ENCODE results near the gene SMCHD1.
A peak's percentile ranks its signal among the peaks of the same experiment; 100 is the strongest.
"Not testable (repeated sequence)": the region's sequence is repeated elsewhere in the genome, so short reads cannot be mapped to it uniquely, and the experiment has no call there.

The SMCHD1 gene

DNA sequence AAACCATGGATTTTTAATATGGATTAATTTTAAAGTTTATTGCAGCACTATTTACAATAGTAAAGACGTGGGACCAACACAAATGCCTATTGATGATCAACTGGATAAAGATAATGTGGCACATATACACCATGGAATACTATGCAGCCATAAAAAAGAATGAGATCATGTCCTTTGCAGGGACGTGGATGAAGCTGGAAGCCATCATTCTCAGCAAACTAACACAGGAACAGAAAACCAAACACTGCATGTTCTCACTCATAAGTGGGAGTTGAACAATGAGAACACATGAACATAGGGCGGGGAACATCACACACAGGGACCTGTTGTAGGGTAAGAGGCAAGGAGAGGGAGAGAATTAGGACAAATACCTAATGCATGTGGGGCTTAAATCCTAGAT lies 5.3 kb downstream of the SMCHD1 start:
- DNase-seq = not testable (repeated sequence)

DNA sequence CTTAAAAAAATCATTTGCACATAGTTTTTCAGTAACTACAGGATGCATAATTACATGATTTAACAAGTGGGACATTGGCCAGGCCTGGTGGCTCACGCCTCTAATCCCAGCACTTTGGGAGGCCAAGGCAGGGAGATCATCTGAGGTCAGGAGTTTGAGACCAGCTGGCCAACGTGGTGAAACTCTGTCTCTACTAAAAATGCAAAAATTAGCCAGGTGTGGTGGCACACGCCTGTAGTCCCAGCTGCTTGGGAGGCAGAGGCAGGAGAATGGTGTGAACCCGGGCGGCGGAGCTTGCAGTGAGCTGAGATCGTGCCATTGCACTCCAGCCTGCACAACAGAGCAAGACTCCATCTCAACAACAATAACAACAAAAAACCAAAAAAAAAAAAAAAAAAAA lies 6.8 kb downstream of the SMCHD1 start:
- not testable (repeated sequence) for DNase-seq

DNA sequence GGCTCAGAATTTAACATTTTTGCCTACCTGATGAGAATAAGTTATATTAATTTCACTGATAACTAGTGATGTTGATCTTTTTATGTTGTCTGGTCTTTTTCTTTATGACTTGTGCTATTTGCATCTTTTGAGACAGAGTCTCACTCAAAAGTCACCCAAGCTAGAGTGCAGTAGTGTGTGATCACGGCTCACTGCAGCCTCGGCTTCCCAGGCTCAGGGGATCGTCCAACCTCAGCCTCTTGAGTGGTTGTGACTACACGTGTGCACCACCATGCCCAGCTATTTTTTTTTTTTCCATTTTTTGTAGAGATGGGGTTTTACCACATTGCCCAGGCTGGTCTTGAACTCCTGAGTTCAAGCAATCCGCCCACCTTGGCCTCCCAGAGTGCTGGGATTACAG lies 7.5 kb downstream of the SMCHD1 start:
- no peak for DNase-seq

DNA sequence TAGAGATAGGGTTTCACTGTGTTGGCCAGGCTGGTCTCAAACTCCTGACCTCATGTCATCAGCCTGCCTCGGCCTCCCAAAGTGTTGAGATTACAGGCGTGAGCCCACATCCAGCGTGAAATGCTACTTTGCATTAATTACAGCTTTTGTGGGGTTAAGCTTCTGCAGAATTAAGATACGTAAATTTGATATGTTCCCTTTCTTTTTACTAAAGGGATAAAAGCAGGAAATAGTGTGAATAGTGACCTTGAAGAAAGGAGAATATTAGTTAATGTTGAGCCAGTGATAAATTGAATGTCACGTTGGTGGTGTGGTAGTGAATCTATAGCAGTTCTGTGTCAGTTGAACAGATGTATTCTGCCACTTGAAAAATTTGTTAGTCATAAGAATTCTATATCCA lies 16.9 kb downstream of the SMCHD1 start:
- no peak for DNase-seq

DNA sequence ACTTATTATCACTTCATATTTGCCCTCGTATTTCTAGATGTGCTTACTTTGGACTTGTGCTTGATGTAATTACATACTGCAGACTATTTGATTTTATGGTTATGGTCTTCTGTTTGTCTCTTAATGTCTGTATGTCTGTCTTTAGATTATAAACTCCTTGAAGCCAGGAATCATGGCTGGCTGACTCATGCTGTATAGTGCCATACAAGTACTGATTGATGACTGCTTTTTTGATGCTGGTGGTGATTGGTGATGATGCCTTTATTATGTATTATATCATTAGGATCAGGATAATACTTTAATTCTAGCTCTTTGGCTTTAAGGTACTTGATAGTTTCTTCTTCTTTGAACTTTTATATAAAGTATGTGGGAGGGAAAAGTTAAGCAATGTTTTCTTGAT lies 17.3 kb downstream of the SMCHD1 start:
- no peak for DNase-seq

DNA sequence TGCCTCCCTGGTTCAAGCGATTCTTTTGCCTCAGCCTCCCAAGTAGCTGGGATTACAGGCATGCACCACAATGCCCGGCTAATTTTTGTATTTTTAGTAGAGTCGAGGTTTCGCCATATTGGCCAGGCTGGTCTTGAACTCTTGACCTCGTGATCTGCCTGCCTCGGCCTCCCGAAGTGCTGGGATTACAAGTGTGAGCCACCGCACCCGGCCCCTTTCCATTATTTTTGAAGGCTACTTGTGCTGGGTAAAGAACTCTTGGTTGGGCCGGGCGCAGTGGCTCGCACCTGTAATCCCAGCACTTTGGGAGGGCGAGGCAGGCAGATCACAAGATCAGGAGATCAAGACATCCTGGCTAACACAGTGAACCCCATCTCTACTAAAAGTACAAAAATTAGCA lies 23.4 kb downstream of the SMCHD1 start:
- DNase-seq = not testable (repeated sequence)

DNA sequence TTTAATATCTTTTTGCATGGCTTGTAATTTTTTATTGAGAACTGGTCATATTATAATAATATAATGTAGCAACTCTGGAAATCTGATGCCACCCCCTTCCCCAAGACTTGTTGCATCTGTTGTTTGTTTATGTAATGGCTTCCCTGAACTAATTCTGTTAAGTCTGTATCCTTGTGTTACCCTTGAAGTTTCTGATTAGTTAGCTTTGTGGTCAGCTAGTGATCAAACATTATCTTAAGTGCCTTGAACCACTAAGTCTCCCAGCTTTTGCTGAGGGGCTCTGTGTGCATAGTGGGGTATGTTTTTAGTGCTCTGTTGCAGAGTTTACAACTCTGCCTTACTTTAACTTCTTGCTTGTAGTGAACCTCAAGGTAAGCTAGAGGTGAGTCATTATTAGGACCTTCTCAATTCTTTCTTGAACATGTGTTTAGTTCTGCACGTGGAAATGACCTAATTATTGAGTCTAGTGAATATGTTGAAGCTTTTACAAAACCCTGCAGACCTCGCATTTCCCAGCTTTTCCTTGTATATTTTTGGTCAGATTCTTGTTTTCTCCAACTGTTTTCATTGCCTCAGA lies 24.8 kb downstream of the SMCHD1 start:
- peak; percentile 51 for DNase-seq

DNA sequence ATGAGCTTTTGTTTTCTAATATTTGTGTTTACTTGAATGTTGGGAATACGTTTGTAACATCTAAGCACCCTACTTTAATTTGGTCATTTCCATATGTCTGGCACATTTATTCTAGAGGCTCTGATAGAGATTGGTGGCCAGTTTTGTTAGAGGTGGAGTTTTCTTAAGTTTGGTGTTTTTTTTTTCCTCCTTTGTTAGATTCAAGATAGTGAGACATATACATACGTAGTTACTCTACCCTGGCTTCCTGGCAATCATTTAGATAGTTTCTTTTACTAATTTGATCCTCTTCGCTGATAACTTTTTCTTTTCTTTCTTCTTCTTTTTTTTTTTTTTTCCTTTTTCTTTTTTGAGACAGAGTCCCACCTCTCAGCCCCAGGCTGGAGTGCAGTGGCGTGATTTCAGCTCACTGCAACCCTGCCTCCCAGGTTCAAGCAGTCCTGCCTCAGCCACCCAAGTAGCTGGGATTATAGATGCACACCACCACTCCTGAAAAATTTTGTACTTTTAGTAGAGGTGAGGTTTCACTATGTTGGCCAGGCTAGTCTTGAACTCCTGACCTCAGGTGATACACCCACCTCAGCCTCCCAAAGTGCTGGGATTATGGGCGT lies 26.6 kb downstream of the SMCHD1 start:
- no peak for DNase-seq

DNA sequence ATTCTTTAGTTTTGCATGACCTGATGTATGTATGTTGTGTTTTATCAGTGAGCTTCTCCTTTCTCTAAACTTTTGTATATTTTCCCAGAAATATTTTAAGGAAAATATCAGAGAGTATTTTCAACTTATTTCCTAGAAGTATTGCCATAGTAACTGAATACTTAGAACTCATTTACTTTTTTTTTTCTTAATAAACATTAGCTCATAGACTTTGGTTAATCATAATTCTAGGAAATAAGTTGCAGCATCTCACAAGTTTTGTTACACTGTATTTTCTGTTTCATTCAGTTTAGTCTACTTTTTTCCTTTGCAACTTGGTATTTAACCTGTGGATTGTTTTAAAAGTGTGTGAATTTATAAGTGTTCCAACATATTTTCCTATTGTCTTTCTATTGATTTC lies 27.5 kb downstream of the SMCHD1 start:
- no peak for DNase-seq

DNA sequence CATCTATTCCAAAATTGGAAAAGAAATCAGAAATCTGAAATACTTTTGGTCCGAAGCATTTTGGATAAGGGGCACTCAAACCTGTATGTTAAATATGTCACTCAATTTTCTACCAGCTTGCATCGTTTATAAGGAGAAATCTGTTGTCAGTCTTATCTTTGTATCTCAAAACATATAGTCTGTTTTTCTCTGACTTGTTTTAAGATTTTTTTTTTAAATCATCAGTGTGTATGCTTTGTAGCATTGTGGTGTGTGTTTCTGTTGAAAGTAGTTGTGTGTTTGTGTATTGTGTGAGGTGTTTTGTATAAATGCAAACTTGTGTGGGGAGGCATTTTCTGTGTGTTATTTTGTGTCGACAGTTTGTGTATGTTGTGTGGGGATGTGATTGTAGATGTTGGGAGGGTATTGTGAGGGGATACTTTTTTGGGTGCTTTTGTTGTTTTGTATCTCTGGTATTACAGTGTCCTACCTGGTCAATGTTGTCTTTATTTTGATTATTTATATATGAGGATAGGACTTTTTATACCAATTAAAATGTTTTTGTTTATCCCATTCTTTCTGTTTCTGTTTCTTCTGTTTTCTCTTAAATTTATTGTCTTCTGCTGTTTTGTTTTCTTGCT lies 30.9 kb downstream of the SMCHD1 start:
- DNase-seq = no peak

DNA sequence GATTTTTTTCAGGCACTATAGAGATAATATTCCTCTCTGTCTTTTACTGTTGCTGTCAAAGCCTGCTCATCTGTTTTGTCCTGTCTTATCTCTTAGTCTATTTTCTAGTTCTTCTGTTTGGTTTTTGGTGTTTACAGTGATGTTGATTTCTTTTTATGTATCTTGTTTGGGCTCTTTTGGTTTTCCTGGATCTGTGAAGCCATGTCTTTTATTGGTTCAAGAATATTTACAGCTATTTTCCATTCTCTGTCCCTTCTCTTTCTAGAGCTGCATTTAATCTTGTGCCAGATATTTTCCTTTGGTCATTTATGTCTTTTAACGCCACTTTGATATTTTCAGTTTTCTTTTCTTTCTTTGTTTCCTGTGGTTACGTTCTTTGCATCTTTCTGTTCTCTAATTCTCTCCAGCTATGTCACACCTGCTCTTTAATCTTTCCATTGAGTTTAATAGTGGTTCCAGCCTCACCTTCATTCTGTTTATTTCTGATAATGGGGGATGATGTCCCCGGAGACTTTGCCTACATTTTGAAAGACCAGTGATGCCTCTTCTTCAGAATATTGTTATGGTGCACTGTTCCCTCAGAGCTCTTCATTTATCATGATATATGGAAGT lies 32.0 kb downstream of the SMCHD1 start:
- no peak for DNase-seq

DNA sequence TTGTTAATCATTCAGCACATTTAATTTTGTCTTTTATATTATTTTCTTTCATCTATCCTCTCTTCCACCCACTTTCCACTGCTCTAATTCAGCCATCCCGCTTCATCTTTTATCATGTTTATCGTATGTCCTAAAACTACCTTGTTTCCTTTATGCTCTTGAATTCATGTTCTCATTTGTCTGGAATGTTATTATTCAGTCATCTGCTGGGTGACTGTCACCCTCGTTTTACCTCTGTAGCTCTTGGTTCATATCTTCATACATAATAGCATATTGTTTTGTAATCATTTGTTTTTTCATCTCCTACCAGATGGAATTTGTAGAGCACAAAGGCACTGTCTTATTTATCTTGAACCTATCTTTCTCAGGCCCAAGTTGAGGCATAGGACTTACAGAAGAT lies 37.0 kb downstream of the SMCHD1 start:
- DNase-seq = no peak

DNA sequence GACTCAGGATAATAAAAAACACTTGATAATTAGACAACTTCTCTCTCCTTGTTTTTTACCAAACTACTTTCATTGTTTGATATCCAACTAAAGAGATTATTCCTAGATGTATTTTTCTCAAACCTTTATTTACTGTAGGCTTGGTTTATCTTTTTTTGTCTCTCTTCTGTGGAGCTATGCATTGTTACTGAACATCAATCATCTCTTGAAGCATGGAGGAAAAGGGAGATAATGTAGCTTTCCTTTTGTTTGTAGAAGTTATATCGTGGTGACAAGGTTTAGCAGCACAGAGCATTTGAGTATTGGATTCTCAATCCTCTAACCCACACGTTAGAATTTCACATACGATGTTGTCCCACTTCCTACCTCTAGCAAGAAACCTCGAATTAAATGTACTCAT lies 41.7 kb downstream of the SMCHD1 start:
- no peak for DNase-seq

DNA sequence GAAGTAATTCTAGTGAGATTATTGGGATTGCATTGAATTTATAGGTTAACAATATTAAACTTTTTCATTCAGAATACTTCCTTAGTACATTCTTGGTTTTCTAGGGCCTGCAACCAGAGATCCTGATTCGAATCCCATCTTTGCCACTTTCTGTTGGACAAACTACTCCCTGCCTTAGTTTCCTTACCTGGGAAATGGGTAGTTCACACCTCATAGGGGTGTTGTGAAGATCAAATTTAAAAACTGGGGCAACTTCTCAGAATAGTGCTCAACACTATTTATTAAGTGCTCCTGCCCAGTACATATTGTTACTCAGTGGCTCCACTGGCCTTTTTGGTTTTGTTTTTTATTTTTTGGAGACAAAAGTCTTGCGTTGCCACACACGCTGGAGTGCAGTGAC lies 43.5 kb downstream of the SMCHD1 start:
- DNase-seq = no peak

DNA sequence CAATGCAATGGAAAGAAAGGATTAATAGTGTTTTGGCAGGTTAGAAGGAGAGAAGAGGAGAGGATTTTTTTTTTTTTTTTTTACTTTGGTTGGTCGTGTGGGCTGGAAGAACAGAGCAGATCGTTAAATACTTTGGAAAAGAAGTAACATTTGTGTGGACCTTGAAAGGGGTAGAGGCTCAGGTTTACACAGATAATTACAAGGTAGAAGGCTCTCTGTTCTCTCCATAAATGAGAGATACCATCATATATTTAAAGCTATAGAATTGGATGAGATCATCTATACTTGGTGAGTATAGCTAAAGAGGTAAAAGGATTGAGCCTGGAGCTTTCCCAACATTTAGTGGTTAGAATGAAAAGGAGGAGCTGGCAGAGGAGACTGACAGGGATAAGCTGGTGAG lies 49.0 kb downstream of the SMCHD1 start:
- no peak for DNase-seq

DNA sequence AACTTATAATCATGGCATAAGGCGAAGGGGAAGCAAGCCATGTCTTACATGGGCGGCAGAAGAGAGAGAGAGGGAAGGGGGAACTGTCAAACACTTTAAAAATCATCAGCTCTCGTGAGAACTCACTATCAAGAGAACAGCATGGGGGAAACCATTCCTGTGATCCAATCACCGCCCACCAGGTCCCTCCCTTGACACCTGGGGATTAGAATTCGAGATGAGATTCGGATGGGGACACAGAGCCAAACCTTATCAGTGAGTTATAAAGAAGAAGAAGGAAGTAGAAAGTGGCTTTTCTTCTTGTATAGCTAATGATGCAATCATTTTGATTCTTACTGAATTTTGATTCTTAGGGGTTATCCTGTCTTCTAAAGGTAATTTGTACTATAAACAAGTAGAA lies 51.4 kb downstream of the SMCHD1 start:
- peak; percentile 12 for DNase-seq

DNA sequence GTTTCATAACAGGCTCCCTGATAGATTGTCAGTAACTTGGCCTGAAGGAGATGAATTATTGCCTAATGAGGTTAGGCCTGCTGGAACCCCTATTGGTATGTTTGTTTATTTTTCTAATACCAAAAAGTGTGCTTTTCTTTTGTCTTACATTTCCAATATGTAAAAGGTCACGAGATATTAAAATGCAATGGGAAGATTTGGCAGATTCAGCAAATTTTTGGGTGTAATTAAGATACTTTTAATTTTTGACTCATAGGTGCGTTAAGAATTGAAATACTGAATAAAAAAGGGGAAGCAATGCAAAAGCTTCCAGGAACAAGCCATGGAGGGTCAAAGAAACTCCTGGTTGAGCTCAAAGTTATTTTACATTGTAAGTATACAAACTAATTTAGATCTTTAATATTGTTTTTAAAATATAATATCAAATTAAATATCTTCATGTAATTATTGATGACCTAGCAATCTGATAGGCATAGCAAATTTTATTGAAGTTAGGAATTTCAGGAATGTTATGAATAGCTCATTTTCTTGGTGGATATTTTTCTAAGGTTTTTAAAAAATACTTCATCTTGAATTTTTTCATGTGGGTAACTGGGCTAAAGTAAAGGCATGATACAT lies 52.1 kb downstream of the SMCHD1 start:
- DNase-seq = no peak

DNA sequence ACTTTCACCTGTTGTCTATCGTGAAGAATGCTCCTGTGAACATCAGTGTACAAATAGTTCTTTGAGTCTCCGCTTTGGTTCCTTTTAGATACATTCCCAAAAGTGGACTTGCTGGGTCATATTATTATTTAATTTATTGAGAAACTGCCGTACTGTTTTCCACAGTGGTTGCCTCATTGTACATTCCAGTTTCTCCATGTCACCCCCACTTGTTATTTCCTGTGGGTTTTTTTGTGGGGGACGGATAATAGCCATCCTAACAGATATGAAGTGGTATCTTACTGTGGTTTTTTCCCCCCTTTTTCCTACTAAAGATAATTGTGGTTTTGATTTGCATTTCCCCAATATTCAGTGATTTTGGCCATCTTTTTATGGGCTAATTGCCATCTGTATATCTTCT lies 53.8 kb downstream of the SMCHD1 start:
- DNase-seq = no peak

DNA sequence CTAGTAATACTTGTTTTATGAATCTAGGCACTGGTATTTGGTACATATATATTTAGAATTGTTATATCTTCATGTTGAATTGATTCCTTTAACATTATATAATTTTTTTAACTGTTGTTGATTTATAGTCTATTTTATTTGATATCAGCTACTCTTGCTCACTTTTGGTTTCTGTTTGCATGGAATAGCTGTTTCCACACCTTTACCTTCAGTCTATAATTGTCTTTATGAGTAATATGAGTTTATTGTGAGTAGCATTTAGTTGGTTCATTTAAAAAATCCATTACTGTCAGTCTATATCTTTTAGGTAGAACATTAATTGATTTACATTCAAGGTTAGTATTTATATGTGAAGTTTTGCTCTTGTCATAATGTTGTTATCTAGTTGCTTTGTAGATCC lies 58.6 kb downstream of the SMCHD1 start:
- no peak for DNase-seq

DNA sequence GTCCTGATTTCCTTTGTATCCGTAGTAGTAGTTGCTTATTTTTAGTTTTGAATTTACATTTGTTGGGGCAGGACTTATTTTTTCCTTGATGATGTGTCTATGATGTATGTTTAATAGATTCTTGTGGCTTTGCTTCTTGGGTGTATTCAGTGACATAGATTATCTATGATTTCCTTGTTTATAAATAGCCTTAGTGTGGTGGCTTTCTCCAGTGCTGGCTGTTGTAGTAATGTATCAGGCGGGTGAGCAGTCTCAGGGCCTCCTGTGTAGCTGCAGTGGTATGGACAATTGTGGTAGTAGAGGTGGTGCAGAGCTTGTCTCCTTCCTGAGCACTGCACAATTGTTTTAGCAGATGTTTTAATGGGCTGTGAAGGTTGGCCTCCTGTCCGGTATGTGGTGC lies 60.5 kb downstream of the SMCHD1 start:
- no peak for DNase-seq

DNA sequence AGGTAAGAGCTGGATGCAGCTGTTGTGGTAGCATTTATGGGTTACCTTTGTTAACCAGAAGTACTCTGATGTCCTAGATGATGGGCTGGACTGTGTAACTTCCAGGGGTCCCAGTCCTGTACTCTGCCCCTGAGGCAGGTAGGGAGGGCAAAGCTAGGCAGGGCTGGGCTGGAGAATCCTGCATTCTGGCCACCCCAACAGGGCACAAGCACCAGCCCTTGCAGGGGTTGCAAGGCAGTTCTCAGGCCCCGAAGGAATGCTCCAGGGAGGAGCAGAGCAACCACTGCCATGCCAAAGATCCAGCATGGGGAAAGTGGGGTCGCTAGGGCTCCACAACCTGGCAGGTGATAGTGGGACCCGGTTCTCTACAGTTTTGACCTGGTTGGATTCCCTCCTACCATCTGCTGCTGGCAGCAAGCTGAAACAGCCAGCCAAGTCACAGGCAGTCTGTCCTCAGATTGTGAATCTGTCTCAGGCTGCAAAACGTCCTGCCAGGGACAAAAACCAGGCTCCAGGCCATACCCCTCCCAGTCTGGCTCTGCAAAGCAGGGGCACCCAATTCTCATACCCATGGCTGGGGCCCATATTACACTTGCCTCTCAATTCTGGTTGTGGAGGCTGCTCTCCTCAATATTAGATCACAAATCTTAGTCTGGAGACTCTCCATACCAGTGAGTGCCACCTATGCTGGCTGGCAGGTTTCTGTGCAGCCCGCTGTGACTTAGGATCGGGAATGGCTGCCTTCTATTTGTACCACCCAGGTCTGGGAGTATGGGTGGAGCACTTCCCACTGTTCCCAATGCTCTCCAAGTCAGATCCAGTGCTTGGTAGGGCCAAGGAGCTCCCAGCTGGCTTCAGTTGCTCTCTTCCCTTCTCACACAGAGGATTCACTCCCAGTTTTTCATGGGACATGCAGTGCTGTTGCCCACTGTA lies 61.1 kb downstream of the SMCHD1 start:
- no peak for DNase-seq

DNA sequence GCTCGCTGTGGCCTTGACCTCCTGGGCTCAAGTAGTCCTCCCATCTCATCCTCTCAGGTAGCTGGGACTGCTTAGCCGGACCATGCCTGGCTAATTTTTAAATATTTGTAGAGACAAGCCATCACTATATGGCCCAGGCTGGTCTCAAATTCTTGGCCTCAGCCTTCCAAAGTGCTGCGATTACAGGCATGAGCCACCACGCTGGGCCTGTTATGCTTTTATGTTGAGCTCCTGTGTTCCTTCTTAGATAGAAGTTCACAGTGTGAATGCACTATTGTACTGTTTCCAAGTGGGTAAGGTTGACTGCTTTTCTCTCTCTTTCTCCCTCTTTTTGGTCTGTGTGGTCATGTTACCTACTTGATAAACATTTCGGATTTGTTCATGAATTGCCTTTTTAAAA lies 61.9 kb downstream of the SMCHD1 start:
- DNase-seq = no peak

DNA sequence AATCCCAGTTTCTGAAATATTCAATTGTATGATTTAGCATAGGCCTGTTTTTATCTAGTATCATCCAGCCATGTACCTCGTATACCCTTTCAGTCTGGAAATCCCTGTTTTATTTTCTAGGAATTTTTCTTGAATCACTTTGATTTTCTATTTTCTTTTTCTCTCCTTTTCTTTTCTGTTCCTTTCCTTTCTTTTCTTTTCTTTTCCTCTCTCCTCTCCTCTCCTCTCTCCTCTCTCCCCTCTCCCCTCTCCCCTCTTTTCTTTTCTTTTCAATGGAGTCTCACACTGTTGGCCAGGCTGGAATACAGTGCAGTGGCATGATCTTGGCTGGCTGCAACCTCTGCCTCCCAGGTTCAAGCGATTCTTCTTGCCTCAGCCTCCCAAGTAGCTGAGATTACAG lies 63.5 kb downstream of the SMCHD1 start:
- no peak for DNase-seq

All from NCI-H82 (cell line).